ENCODE results near the gene KRT10.

DNA sequence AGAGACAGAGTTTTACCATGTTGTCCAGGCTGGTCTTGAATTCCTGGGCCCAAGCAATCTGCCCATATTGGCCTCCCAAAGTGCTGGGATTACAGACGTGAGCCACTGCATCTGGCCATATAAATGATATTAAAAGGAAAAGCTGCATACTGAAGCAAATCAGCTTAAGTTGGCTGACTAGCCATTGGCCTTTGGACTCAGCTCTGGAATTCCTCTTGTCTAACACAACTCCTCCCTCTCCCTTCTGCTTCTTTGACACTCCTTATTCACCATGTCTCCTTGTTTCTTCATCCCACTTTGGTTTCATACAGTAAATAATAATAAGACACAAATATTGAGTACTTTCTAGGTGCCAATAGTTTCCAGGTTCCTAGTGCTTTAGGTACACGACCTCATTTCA is 37.1 kb upstream of the KRT10 start:
- TF ChIP-seq, protein P1, sequence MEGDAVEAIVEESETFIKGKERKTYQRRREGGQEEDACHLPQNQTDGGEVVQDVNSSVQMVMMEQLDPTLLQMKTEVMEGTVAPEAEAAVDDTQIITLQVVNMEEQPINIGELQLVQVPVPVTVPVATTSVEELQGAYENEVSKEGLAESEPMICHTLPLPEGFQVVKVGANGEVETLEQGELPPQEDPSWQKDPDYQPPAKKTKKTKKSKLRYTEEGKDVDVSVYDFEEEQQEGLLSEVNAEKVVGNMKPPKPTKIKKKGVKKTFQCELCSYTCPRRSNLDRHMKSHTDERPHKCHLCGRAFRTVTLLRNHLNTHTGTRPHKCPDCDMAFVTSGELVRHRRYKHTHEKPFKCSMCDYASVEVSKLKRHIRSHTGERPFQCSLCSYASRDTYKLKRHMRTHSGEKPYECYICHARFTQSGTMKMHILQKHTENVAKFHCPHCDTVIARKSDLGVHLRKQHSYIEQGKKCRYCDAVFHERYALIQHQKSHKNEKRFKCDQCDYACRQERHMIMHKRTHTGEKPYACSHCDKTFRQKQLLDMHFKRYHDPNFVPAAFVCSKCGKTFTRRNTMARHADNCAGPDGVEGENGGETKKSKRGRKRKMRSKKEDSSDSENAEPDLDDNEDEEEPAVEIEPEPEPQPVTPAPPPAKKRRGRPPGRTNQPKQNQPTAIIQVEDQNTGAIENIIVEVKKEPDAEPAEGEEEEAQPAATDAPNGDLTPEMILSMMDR (conservative IDR thresholded peaks at IDR 0.05; ENCODE audit: low read length) = no peak
- no peak for TF ChIP-seq EZH2phosphoT487 (IDR thresholded peaks at IDR 0.05; ENCODE audit: borderline replicate concordance, low read depth, low read length)
